Dendritic cell treated with granulocyte-macrophage colony-stimulating factor and Interleukin-4, amounts not matched to agents 40 ng/mL and 50 ng/mL, for 4 days (primary cell): ENCODE data around the gene PUM2.

Experiments used
- H3K27ac Mint-ChIP-seq: one replicate; pipeline ENCODE4 v1.8.0; 2022; ENCODE audit warnings: mild to moderate bottlenecking, mixed read lengths
- H3K27me3 Mint-ChIP-seq: one replicate; pipeline ENCODE4 v1.8.0; 2022; ENCODE audit warnings: mild to moderate bottlenecking, mixed read lengths
- H3K36me3 Mint-ChIP-seq: one replicate; pipeline ENCODE4 v1.8.0; 2022; ENCODE audit warnings: low read depth, mixed read lengths
- H3K4me1 Mint-ChIP-seq: one replicate; pipeline ENCODE4 v1.8.0; 2022; ENCODE audit warnings: low read depth, mixed read lengths
- H3K4me3 Mint-ChIP-seq: one replicate; pipeline ENCODE4 v1.8.0; 2022; ENCODE audit warnings: mild to moderate bottlenecking, moderate library complexity, mixed read lengths
- H3K9me3 Mint-ChIP-seq: one replicate; pipeline ENCODE4 v1.8.0; 2022; ENCODE audit warnings: mixed read lengths
- intact Hi-C: fragments of 100-400 bp; cut with micrococcal nuclease; formaldehyde crosslinking; loops from one replicate; pipeline ENCODE4 v1.15.0; 2022

The PUM2 gene

DNA sequence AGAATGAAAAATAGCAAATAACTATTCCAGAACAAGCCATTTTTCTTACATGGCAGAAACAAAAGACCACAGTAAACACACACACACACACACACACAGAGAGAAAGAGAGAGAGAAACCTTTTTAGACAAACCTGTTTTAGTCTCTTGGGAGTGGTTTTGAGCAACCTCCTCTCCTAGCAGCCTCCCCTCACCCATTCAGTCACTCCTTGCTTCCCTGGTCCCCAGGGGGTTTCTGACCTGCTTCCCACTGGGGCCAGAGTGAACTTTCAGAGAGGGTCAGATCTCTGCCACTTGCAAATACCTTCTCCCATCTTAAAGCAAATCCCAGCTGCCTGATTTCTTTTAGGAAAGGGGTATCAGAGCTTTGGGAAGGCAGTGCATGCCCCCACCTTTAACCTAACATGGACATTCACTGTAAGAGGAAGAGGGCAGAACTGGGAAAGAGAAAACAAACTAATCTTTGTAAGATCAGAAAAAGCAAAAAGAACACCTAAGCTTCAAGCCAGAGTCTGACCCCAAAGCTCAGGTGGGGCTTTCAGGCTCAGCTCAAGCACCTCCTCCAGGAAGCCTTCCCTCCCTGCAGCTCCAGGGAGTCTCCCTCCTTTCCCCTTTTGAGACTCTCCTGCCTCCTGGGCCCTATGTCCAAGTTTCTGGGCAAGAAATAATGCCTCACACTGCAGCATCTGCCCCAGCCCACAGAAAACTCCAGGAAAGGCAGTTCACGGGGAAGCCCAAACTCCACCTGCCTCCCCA lies 128.5 kb downstream of the PUM2 start:
- Mint-ChIP-seq H3K27ac (no peak overlapping the region), H3K9me3 (no peaks in the 10 kb centered on the region), H3K4me3 (no peak overlapping the region), H3K27me3 (peaks cover 58% of the 10 kb centered on the region), H3K36me3 (no peaks in the 10 kb centered on the region), H3K4me1 (peaks cover 8% of the 10 kb centered on the region)
- intact Hi-C loops = loop anchor here (10.0 kb wide), 1 partner anchor 87 kb away; no protein-coding TSS in a partner anchor

- intact Hi-C loops = loop anchor here (10.0 kb wide), 1 partner anchor 87 kb away; no protein-coding TSS in a partner anchor
- Mint-ChIP-seq H3K27ac (no peak overlapping the region), H3K9me3 (no peaks in the 10 kb centered on the region), H3K4me1 (peaks cover 8% of the 10 kb centered on the region), H3K36me3 (no peaks in the 10 kb centered on the region), H3K4me3 (no peak overlapping the region), H3K27me3 (peaks cover 56% of the 10 kb centered on the region)
Measured at GRCh38 chr2:20221555-20221973, 129.1 kb downstream of the PUM2 start.

DNA sequence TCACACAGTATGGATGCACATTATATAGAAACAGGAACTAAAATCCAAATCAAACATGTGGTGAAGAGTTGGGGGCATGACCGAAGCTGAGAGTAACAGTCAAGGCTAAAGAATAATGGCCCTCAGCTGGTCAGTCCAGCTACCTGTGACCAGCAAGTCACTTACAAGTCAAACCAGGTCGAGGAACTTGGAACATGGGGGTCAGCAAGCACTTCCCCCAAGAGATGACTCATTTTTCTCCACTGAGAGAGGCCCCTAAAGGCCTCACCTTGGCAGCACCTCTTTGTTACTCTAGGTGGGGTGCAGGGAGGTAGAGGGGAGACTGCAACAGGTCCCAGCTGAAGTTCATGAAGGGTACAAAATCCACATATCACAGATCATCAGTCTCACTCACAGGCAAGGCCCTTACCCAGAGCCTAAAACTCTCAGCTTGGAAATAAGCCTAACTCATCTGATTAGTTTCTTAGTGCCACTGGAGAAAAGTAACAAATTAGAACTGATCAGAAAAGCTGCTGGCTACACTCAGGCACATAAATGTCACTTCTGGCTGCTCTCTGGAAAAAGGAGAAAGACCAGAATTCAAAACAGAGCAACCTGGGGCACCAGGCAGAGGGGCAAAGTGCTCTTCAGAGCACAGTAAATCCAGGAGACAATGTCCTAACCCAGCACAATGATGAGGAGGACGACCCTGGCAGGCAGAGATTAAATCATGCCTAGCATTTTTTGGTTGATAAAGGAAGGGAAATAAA lies 129.7 kb downstream of the PUM2 start:
- intact Hi-C loops = loop anchor here (10.0 kb wide), 1 partner anchor 86 kb away; no protein-coding TSS in a partner anchor
- no peak overlapping the region for H3K27ac Mint-ChIP-seq
- peaks cover 7% of the 10 kb centered on the region for H3K4me1 Mint-ChIP-seq
- no peaks in the 10 kb centered on the region for H3K9me3 Mint-ChIP-seq
- peaks cover 50% of the 10 kb centered on the region for H3K27me3 Mint-ChIP-seq
- no peaks in the 10 kb centered on the region for H3K36me3 Mint-ChIP-seq
- no peak overlapping the region for H3K4me3 Mint-ChIP-seq

DNA sequence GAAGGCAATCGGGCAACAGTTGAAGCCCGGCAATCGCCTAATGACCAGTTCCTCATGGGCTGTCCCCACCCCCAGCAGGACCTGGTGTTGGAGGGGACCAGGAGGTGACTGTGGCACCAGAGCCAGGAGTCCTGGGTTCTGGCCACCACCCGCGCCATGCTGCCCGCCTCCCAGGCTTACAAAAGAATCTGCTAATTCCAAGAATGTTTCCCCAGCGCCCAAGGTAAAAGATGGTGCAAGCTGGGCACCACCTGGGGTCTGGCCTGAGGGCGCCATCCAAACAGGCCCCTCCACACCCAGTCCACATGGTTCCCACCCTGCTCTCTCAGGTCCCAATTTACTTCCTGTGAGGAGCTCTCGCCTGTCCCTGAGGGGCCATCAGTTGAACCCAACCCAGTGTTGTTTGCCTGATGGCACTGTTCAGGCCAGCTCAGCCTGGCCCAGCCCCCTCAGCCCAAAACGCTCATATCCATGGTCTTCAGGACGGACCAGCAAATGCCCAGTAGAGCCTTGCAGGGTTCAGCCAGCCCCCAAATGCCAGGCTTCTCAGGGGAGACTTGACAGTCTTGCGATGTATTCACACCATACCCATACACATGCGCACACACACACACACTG lies 130.8 kb downstream of the PUM2 start:
- H3K36me3 Mint-ChIP-seq = no peaks in the 10 kb centered on the region
- peaks cover 40% of the 10 kb centered on the region for H3K27me3 Mint-ChIP-seq
- intact Hi-C loops = loop anchor here (10.0 kb wide), 1 partner anchor 85 kb away; no protein-coding TSS in a partner anchor

DNA sequence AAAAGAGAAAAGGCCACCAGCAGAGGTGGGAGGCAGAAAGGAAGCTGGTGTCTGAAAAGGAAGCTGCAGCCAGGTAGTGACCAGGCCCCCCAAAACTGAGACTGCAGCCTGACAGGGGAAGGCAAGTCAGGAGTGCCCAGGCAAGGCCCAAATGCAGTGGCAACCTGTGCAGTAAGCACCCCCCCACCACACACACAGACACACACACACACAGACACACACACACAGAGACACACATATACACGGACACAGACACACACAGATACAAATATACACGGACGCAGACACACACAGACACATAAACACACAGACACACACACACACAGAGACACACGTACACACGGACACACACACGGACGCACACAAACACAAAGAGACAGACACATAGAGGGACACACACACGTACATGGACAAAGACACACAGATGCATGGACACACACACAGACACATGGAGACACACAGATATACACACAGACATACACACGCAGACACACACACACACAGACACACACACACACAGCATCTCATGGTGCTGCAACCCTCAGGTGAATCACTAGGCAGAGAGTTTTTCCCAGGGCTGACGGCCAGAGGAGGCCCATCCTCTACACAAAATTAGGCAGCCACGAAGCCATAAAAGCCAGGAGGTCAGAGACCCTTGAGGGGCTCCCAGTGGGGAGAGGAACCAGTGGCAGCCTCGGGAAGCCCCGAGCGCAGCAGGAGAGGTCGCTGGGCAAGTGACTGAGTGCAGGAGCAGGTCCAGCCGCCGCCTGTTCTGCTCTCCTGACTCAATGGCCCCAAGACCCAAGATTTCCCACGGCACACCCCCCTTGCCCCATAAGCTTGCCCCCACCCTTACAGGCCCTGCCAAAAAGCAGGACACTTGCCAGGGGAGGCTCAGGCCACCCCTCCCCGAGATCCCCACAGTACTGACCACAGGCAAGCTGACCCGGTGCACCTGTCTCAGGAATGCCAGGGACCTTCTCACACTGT lies 132.0 kb downstream of the PUM2 start:
- H3K36me3 Mint-ChIP-seq = no peaks in the 10 kb centered on the region
- intact Hi-C loops = no loop called here

More for the DNA sequence above, 130.8 kb downstream of the PUM2 start:
- Mint-ChIP-seq H3K27ac (no peak overlapping the region), H3K4me1 (no peaks in the 10 kb centered on the region), H3K4me3 (no peak overlapping the region), H3K9me3 (no peaks in the 10 kb centered on the region)

DNA sequence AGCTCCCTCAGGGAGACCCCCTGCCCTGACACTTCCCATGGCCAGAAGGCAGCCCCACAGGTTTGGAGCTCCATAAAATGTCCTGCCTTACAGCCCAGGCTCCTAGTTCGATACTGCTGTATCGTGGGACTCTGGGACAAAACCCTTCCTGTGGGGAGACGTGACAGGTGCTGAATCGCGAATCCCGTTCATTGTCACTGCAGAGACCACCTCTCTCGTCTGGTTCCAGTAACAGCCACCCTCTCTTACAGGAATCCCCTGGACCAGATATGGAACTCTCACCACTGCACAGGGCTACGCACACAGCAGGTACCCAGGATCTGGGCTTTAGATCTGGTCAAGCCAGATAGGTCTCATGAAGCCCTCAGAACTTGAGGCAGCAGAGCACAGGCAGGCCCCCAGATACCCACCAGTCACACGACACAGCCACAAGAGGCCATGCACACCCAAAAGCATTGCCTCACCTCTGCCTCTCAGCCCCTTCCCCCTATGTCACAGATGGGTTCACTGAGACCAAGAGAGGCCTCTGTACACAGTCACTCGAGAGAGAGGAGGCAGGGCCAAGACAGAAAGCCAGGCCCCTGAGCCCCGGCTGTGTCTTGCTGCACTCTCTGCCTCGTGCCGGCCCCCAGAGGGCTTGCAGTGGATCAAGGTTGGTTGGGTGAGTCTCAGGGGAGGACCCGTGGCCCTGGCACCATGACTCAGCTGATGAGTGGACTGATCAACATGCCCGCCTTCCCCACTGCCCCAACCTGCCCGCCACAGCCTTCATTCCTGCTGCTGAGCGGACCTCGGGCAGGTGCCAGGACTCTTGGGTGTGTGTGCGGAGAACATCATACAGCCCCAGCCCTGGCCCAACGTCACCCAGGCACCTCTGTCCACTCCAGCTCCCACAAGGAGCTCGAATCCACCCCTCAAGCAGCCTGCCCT lies 133.3 kb downstream of the PUM2 start:
- Mint-ChIP-seq H3K36me3 (no peaks in the 10 kb centered on the region), H3K27ac (no peak overlapping the region), H3K9me3 (no peaks in the 10 kb centered on the region), H3K27me3 (peaks cover 25% of the 10 kb centered on the region), H3K4me1 (no peaks in the 10 kb centered on the region), H3K4me3 (no peak overlapping the region)
- intact Hi-C loops = no loop called here

More for the DNA sequence above, 132.0 kb downstream of the PUM2 start:
- Mint-ChIP-seq H3K27ac (no peak overlapping the region), H3K4me1 (no peaks in the 10 kb centered on the region), H3K27me3 (peaks cover 37% of the 10 kb centered on the region), H3K9me3 (no peaks in the 10 kb centered on the region), H3K4me3 (no peak overlapping the region)

GRCh38 chr2:20216130-20217025 lies 134.3 kb downstream of the PUM2 start:
- Mint-ChIP-seq H3K4me1 (no peaks in the 10 kb centered on the region), H3K36me3 (no peaks in the 10 kb centered on the region), H3K4me3 (no peak overlapping the region), H3K27me3 (peaks cover 21% of the 10 kb centered on the region), H3K9me3 (no peaks in the 10 kb centered on the region), H3K27ac (no peak overlapping the region)
- intact Hi-C loops = no loop called here

- H3K27me3 Mint-ChIP-seq = peaks cover 15% of the 10 kb centered on the region
- H3K36me3 Mint-ChIP-seq = no peaks in the 10 kb centered on the region
- no peaks in the 10 kb centered on the region for H3K4me1 Mint-ChIP-seq
- intact Hi-C loops = no loop called here
- no peak overlapping the region for H3K27ac Mint-ChIP-seq
- H3K4me3 Mint-ChIP-seq = no peak overlapping the region
- H3K9me3 Mint-ChIP-seq = no peaks in the 10 kb centered on the region
Measured at GRCh38 chr2:20215183-20216040, 135.2 kb downstream of the PUM2 start.

DNA sequence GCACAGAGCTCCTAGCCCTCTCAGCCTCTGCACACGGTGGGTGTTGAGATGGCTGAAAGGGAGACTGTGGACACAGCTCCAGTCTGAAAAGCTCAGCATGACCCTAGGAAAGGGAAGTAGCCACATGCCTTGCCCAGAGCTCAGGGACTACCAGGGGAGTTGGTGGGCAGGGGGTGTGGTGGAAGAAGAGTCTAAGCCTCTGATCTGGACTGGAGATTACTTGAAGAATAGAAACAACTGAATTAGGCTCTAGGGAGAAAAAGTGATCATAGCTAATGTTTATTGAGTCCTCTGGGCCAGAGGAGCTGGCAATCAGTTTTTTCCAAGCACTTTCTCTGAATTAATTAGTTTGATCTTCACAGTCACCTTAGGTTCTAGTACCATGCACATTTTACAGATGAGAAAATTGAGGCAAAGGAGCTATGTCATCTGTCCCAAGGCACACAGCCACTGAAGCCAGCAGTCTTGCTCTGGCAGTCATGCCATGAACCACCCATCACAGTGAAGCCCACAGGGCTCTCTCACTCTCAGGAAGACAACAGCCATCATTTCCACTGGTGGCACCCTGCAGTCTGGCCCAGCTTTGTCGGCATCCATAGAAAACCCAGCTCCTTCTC lies 136.0 kb downstream of the PUM2 start:
- intact Hi-C loops = no loop called here

DNA sequence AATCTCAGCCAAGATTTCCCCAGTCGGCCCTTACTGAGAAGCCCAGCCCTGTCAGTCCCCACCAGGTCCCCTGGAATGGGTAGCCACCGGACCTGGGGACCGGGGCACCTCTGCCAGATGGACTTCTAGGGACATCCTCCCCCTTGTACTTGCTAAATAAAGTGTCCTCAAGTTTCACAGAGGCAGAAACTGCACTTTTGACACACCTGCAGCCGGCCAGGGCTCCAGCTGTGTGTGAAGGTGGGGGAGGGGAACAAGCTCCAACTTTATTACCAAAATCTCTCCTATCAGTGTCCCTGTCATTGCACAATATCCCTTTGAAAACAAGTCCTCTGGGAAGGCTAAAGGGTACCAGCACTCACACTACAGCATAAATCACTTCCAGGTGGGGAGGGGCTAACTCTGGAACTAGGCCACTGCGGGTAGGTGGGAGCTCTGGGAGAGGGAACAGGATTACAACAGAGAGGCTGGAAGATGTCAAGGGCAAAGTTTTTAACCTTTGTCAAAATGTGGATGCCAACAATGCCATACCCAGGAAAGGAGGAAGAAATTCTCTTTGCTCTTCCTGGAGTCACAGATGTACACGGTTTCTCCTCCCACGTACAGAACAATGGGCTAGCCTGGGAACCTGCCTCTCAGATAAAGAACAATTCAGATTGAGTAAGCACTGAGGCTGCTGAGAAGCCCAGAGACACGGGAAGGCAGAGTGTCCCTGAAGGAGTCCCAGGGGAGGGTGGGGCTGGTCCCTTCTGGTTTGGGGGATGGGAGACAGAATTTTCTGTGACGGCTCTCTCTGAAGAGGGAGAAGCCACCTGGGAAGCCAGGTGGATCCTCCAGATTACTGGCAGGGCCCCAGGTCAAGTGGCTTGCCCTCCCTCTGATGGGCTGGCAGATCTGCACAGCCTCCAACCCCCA lies 136.7 kb downstream of the PUM2 start:
- intact Hi-C loops = no loop called here
- Mint-ChIP-seq H3K27me3 (peaks cover 6% of the 10 kb centered on the region), H3K27ac (peak overlapping the region; percentile 6), H3K4me1 (no peaks in the 10 kb centered on the region), H3K9me3 (no peaks in the 10 kb centered on the region), H3K4me3 (no peak overlapping the region), H3K36me3 (no peaks in the 10 kb centered on the region)

More for the DNA sequence above, 136.0 kb downstream of the PUM2 start:
- Mint-ChIP-seq H3K27ac (no peak overlapping the region), H3K4me3 (no peak overlapping the region), H3K27me3 (peaks cover 9% of the 10 kb centered on the region), H3K9me3 (no peaks in the 10 kb centered on the region), H3K4me1 (no peaks in the 10 kb centered on the region), H3K36me3 (no peaks in the 10 kb centered on the region)
